ENCODE data around the gene GRB7. TPM values are rescaled to one million over a fixed set of nuclear protein-coding genes. Genes with fewer than 3 reads are reported as not detected.
"Not testable (repeated sequence)": the region's sequence is repeated elsewhere in the genome, so short reads cannot be mapped to it uniquely, and the experiment has no call there.

Gene GRB7
- total and polyA plus RNA-seq, 5 donors from 2014 or later: not detected

DNA sequence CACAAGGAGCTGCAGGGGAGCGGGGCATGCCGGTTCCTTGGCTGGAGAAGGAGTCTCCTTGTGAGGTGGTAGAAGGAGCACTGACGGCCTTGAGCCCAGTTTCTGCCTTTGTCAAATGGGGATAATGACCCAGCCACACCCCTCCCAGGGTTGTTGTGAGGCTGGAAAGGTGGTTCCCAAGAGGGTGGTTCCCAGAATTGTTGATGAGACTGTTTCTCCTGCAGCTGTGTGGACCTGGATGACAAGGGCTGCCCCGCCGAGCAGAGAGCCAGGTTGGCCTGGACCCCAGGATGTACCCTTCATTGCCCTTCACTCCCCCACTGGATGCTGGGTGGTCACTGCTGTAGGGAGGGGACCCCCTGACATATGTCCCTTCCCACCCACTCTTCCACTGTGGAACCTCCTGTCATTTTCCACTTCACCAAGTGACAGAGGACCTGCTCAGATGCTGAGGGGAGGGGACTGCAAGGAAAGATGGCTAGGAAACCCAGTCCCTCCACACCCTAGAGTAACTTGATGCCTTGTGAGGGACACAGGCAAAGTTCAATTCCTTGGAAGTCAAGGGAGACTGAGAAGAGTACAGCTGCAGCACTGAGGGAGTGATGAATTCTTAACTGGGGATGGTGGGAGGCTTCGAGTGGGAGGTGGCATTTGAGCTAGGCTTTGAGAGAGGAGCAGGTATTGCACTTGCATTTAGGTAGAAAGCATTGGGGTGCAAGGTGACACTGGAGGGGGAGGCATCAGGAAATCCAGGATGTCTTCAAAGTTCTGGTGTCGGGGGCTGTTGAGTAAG lies 18.0 kb upstream of the GRB7 start:
- Histone ChIP-seq H3K36me3 (ENCODE audit: control insufficient read depth, insufficient read depth, low read length) (no peaks in the 10 kb centered on the region), H3K4me1 (ENCODE audit: control insufficient read depth, insufficient read depth, low read length, poor library complexity, severe bottlenecking) (no peaks in the 10 kb centered on the region), H3K27ac (ENCODE audit: insufficient read depth, low read length, poor library complexity, severe bottlenecking) (no peak overlapping the region), H3K4me3 (ENCODE audit: low read depth, low read length) (no peak overlapping the region), H3K9me3 (ENCODE audit: control insufficient read depth in 2 of 2, low read length in 2 of 2) (no peaks in the 10 kb centered on the region), H3K27me3 (ENCODE audit: control insufficient read depth, insufficient read depth, low read length) (no peaks in the 10 kb centered on the region)
- H3K4me1 Mint-ChIP-seq: peaks cover 0 to 4% (median 0%) of the 10 kb centered on the region in 4 donors
- H3K9me3 Mint-ChIP-seq: no peaks in the 10 kb centered on the region
- H3K27ac Mint-ChIP-seq: no peak overlapping the region
- H3K36me3 Mint-ChIP-seq: no peaks in the 10 kb centered on the region
- DNase-seq: no peak
- no peak overlapping the region for H3K4me3 Mint-ChIP-seq
- no peak for ATAC-seq (ENCODE audit: low read depth in 2 of 2)
- H3K27me3 Mint-ChIP-seq: peaks cover 1% of the 10 kb centered on the region

DNA sequence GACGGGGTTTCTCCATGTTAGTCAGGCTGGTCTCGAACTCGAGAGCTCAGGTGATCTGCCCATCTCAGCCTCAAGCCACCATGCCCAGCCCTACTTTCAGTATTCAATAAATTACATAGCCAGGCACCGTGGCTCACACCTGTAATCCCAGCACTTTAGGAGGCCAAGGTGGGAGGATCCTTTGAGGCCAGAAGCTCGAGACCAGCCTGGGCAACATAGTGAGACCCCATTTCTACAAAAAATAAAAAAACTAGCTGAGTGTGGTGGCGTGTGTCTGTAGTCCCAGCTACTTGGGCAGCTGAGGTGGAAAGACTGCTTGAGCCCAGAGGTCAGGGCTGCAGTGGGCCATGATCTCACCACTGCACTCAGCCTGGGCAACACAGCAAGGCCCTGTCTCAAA lies 15.6 kb upstream of the GRB7 start:
- DNase-seq (no peak), ATAC-seq (ENCODE audit: low read depth in 2 of 2) (no peak)
- Mint-ChIP-seq H3K9me3 (no peaks in the 10 kb centered on the region), H3K27ac (no peak overlapping the region), H3K27me3 (no peaks in the 10 kb centered on the region), H3K4me3 (no peak overlapping the region), H3K36me3 (peaks cover 3% of the 10 kb centered on the region), H3K4me1 (peaks cover 0 to 4% (median 2%) of the 10 kb centered on the region in 4 donors)
- Histone ChIP-seq H3K9me3 (ENCODE audit: control insufficient read depth in 2 of 2, low read length in 2 of 2) (no peaks in the 10 kb centered on the region), H3K27me3 (ENCODE audit: control insufficient read depth, insufficient read depth, low read length) (no peaks in the 10 kb centered on the region), H3K27ac (ENCODE audit: insufficient read depth, low read length, poor library complexity, severe bottlenecking) (no peak overlapping the region), H3K4me3 (ENCODE audit: low read depth, low read length) (no peak overlapping the region), H3K4me1 (ENCODE audit: control insufficient read depth, insufficient read depth, low read length, poor library complexity, severe bottlenecking) (no peaks in the 10 kb centered on the region), H3K36me3 (ENCODE audit: control insufficient read depth, insufficient read depth, low read length) (no peaks in the 10 kb centered on the region)

GRCh38 chr17:39722965-39723848 lies 14.5 kb upstream of the GRB7 start:
- Histone ChIP-seq H3K4me1 (ENCODE audit: control insufficient read depth, insufficient read depth, low read length, poor library complexity, severe bottlenecking) (no peaks in the 10 kb centered on the region), H3K9me3 (ENCODE audit: control insufficient read depth in 2 of 2, low read length in 2 of 2) (no peaks in the 10 kb centered on the region), H3K36me3 (ENCODE audit: control insufficient read depth, insufficient read depth, low read length) (peaks cover 7% of the 10 kb centered on the region), H3K27ac (ENCODE audit: insufficient read depth, low read length, poor library complexity, severe bottlenecking) (no peak overlapping the region), H3K27me3 (ENCODE audit: control insufficient read depth, insufficient read depth, low read length) (no peaks in the 10 kb centered on the region), H3K4me3 (ENCODE audit: low read depth, low read length) (no peak overlapping the region)
- Mint-ChIP-seq H3K27me3 (no peaks in the 10 kb centered on the region), H3K36me3 (peaks cover 6% of the 10 kb centered on the region), H3K9me3 (peaks cover 0 to under 1% (median 0%) of the 10 kb centered on the region in 7 donors), H3K27ac (no peak overlapping the region), H3K4me1 (peaks cover 0 to 4% (median 2%) of the 10 kb centered on the region in 4 donors), H3K4me3 (peak overlapping the region in 2 of 4 donors; percentile 60 to 68)
- no peak for DNase-seq
- ATAC-seq (ENCODE audit: low read depth in 2 of 2): no peak

GRCh38 chr17:39724731-39725130 lies 13.0 kb upstream of the GRB7 start:
- Mint-ChIP-seq H3K36me3 (peaks cover 14% of the 10 kb centered on the region), H3K27me3 (no peaks in the 10 kb centered on the region), H3K9me3 (peaks cover 0 to 2% (median 0%) of the 10 kb centered on the region in 7 donors), H3K27ac (no peak overlapping the region), H3K4me1 (peaks cover 0 to 16% (median 11%) of the 10 kb centered on the region in 4 donors), H3K4me3 (no peak overlapping the region)
- H3K27me3 ChIP-seq (ENCODE audit: control insufficient read depth, insufficient read depth, low read length): no peaks in the 10 kb centered on the region
- no peak overlapping the region for H3K27ac ChIP-seq (ENCODE audit: insufficient read depth, low read length, poor library complexity, severe bottlenecking)
- DNase-seq: no peak
- no peak for ATAC-seq (ENCODE audit: low read depth in 2 of 2)
- H3K9me3 ChIP-seq (ENCODE audit: control insufficient read depth in 2 of 2, low read length in 2 of 2): no peaks in the 10 kb centered on the region
- no peak overlapping the region for H3K4me3 ChIP-seq (ENCODE audit: low read depth, low read length)
- H3K36me3 ChIP-seq (ENCODE audit: control insufficient read depth, insufficient read depth, low read length): peaks cover 13% of the 10 kb centered on the region
- peaks cover 7% of the 10 kb centered on the region for H3K4me1 ChIP-seq (ENCODE audit: control insufficient read depth, insufficient read depth, low read length, poor library complexity, severe bottlenecking)

DNA sequence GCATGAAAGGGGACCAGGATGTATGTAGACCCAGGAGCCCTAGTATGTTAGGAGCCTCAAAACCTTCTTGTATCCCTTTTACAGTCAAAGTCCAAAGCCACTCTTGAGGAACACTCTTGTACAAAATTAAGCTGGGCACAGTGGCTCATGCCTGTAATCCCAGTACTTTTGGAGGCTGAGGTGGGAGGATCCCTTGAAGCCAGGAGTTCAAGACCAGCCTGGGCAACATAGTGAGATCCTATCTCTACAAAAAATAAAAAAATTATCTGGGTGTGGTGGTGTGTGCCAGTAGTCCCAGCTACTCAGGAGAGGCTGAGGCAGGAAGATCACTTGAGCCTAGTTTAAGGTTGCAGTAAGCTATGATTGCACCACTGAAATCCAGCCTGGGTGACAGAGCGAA lies 11.8 kb upstream of the GRB7 start:
- Mint-ChIP-seq H3K36me3 (peaks cover 14% of the 10 kb centered on the region), H3K4me3 (peak overlapping the region in 2 of 4 donors; percentile 7 to 56), H3K4me1 (peaks cover 0 to 19% (median 13%) of the 10 kb centered on the region in 4 donors)
- not testable (repeated sequence) for H3K27me3 Mint-ChIP-seq; H3K27ac Mint-ChIP-seq; H3K27me3 ChIP-seq (ENCODE audit: control insufficient read depth, insufficient read depth, low read length); H3K9me3 Mint-ChIP-seq; ATAC-seq (ENCODE audit: low read depth in 2 of 2); H3K4me3 ChIP-seq (ENCODE audit: low read depth, low read length); H3K9me3 ChIP-seq (ENCODE audit: control insufficient read depth in 2 of 2, low read length in 2 of 2); DNase-seq; H3K27ac ChIP-seq (ENCODE audit: insufficient read depth, low read length, poor library complexity, severe bottlenecking)
- peaks cover 13% of the 10 kb centered on the region for H3K36me3 ChIP-seq (ENCODE audit: control insufficient read depth, insufficient read depth, low read length)
- peaks cover 12% of the 10 kb centered on the region for H3K4me1 ChIP-seq (ENCODE audit: control insufficient read depth, insufficient read depth, low read length, poor library complexity, severe bottlenecking)

DNA sequence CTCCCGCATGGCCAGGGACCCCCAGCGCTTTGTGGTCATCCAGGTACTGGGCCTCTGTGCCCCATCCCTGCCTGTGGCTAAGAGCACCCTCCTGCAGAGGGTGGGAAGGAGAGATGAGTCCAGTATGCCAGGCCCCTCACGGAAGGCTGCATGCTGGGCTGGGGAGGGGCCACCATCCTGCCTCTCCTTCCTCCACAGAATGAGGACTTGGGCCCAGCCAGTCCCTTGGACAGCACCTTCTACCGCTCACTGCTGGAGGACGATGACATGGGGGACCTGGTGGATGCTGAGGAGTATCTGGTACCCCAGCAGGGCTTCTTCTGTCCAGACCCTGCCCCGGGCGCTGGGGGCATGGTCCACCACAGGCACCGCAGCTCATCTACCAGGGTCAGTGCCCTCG lies 11.1 kb upstream of the GRB7 start:
- H3K4me1 ChIP-seq (ENCODE audit: control insufficient read depth, insufficient read depth, low read length, poor library complexity, severe bottlenecking): peaks cover 12% of the 10 kb centered on the region
- DNase-seq (no peak), ATAC-seq (ENCODE audit: low read depth in 2 of 2) (no peak)
- H3K36me3 ChIP-seq (ENCODE audit: control insufficient read depth, insufficient read depth, low read length): peaks cover 13% of the 10 kb centered on the region
- H3K36me3 Mint-ChIP-seq: peaks cover 14% of the 10 kb centered on the region
- peaks cover 0 to 2% (median 0%) of the 10 kb centered on the region in 7 donors for H3K9me3 Mint-ChIP-seq
- peak overlapping the region in 1 of 4 donors; percentile 25 for H3K4me3 Mint-ChIP-seq
- no peak overlapping the region for H3K27ac Mint-ChIP-seq
- H3K27ac ChIP-seq (ENCODE audit: insufficient read depth, low read length, poor library complexity, severe bottlenecking): no peak overlapping the region
- no peaks in the 10 kb centered on the region for H3K27me3 ChIP-seq (ENCODE audit: control insufficient read depth, insufficient read depth, low read length)
- no peak overlapping the region for H3K4me3 ChIP-seq (ENCODE audit: low read depth, low read length)
- peaks cover 0 to 19% (median 14%) of the 10 kb centered on the region in 4 donors for H3K4me1 Mint-ChIP-seq
- no peaks in the 10 kb centered on the region for H3K9me3 ChIP-seq (ENCODE audit: control insufficient read depth in 2 of 2, low read length in 2 of 2)
- no peaks in the 10 kb centered on the region for H3K27me3 Mint-ChIP-seq

- no peak overlapping the region for H3K27ac Mint-ChIP-seq
- ATAC-seq (ENCODE audit: low read depth in 2 of 2): no peak
- peak overlapping the region in 3 of 4 donors; percentile 27 to 91 (median 31) for H3K4me3 Mint-ChIP-seq
- no peak overlapping the region for H3K4me3 ChIP-seq (ENCODE audit: low read depth, low read length)
- no peaks in the 10 kb centered on the region for H3K27me3 Mint-ChIP-seq
- H3K36me3 Mint-ChIP-seq: peaks cover 14% of the 10 kb centered on the region
- H3K4me1 ChIP-seq (ENCODE audit: control insufficient read depth, insufficient read depth, low read length, poor library complexity, severe bottlenecking): peaks cover 12% of the 10 kb centered on the region
- no peaks in the 10 kb centered on the region for H3K9me3 ChIP-seq (ENCODE audit: control insufficient read depth in 2 of 2, low read length in 2 of 2)
- peaks cover 13% of the 10 kb centered on the region for H3K36me3 ChIP-seq (ENCODE audit: control insufficient read depth, insufficient read depth, low read length)
- peaks cover 0 to 2% (median 0%) of the 10 kb centered on the region in 7 donors for H3K9me3 Mint-ChIP-seq
- peaks cover 0 to 19% (median 14%) of the 10 kb centered on the region in 4 donors for H3K4me1 Mint-ChIP-seq
- DNase-seq: no peak
- no peaks in the 10 kb centered on the region for H3K27me3 ChIP-seq (ENCODE audit: control insufficient read depth, insufficient read depth, low read length)
- no peak overlapping the region for H3K27ac ChIP-seq (ENCODE audit: insufficient read depth, low read length, poor library complexity, severe bottlenecking)
Measured at GRCh38 chr17:39727556-39727955, 10.2 kb upstream of the GRB7 start.

Data from CD4-positive, CD25-positive, alpha-beta regulatory T cell (primary cell).